ENCODE results near the gene ZIC4.

GRCh38 chr3:147421184-147421912, 15.0 kb upstream of the ZIC4 start:
- TF ChIP-seq EZH2 (IDR thresholded peaks at IDR 0.05) (no peak), POLR2AphosphoS5 (IDR thresholded peaks at IDR 0.05; ENCODE audit: borderline replicate concordance, low read depth, low read length) (no peak)

Data from SK-N-MC (cell line).